HepG2 (cell line): Measurements from ENCODE around the gene UFSP2. TPM values are rescaled to one million over a fixed set of nuclear protein-coding genes. Genes with fewer than 3 reads are reported as not detected.

Experiments
- ATAD3A ChIP-seq: sonication (generic); formaldehyde crosslinking; IDR thresholded peaks from 2 replicates; pipeline ENCODE4 v1.4.0; 2020; ENCODE audit warnings: missing genetic modification reagents
- CEBPZ ChIP-seq: IDR thresholded peaks from 2 replicates; pipeline ENCODE4 v1.6.1; 2012; ENCODE audit warnings: low read length, improper control_type of control experiment
- FOXP4 ChIP-seq: sonication (generic); formaldehyde crosslinking; IDR thresholded peaks from 2 replicates; pipeline ENCODE4 v1.4.0; 2020; ENCODE audit warnings: missing genetic modification reagents
- GABPA ChIP-seq, 2 experiments: IDR thresholded peaks; 2 replicates each; pipeline ENCODE4 v1.6.1; 2011 to 2016; ENCODE audit warnings: low read depth in 2 of 2, low read length in 1 of 2, missing biosample characterization in 1 of 2, missing genetic modification characterization in 1 of 2
- GPN1 ChIP-seq: sonication (generic); formaldehyde crosslinking; IDR thresholded peaks from 2 replicates; pipeline ENCODE4 v1.5.1; 2020; ENCODE audit warnings: missing genetic modification reagents, borderline replicate concordance
- GTF3A ChIP-seq: sonication (generic); formaldehyde crosslinking; conservative IDR thresholded peaks from 2 replicates; pipeline ENCODE4 v1.4.0; 2020; ENCODE audit warnings: mild to moderate bottlenecking, missing genetic modification reagents
- JARID2 ChIP-seq: sonication (generic); formaldehyde crosslinking; IDR thresholded peaks from 2 replicates; pipeline ENCODE4 v1.8.1; 2023; ENCODE audit warnings: missing genetic modification reagents, inconsistent platforms; ENCODE audit not compliant: insufficient replicate concordance
- MAFK ChIP-seq, 2 experiments: IDR thresholded peaks in 1 of 2; conservative IDR thresholded peaks in 1 of 2; 2 replicates each; pipeline ENCODE4 v1.6.1; 2011; ENCODE audit warnings: improper control_type of control experiment in 2 of 2, low read length in 2 of 2
- MBD4 ChIP-seq: IDR thresholded peaks from 2 replicates; pipeline ENCODE4 v1.6.1; 2012; ENCODE audit warnings: low read length, inconsistent platforms, borderline replicate concordance
- MXD4 ChIP-seq: IDR thresholded peaks from 2 replicates; pipeline ENCODE4 v1.6.1; 2016; ENCODE audit warnings: mild to moderate bottlenecking, missing biosample characterization, missing genetic modification reagents
- NFIC ChIP-seq: IDR thresholded peaks from 2 replicates; pipeline ENCODE4 v1.6.1; 2012; ENCODE audit warnings: mild to moderate bottlenecking, low read length, inconsistent platforms
- SMAD9 ChIP-seq: sonication (generic); formaldehyde crosslinking; IDR thresholded peaks from 2 replicates; pipeline ENCODE4 v1.5.1; 2020; ENCODE audit warnings: mild to moderate bottlenecking, missing genetic modification reagents
- SMYD3 ChIP-seq: sonication (generic); formaldehyde crosslinking; IDR thresholded peaks from 2 replicates; pipeline ENCODE4 v1.8.1; 2023; ENCODE audit warnings: mild to moderate bottlenecking, missing genetic modification reagents
- ZBTB26 ChIP-seq: IDR thresholded peaks from 2 replicates; pipeline ENCODE4 v1.6.1; 2016; ENCODE audit warnings: missing compliant biosample characterization, missing genetic modification reagents, borderline replicate concordance
- ZC3H13 ChIP-seq: sonication (generic); formaldehyde crosslinking; IDR thresholded peaks from 2 replicates; pipeline ENCODE4 v1.8.1; 2023; ENCODE audit warnings: mild to moderate bottlenecking, missing genetic modification reagents, moderate library complexity
- ZNF101 ChIP-seq: sonication (generic); formaldehyde crosslinking; IDR thresholded peaks from 2 replicates; pipeline ENCODE4 v1.4.0; 2020; ENCODE audit warnings: mild to moderate bottlenecking, low read depth, missing genetic modification reagents, borderline replicate concordance
- ZNF468 ChIP-seq: sonication (generic); formaldehyde crosslinking; IDR thresholded peaks from 2 replicates; pipeline ENCODE4 v1.8.0; 2022; ENCODE audit warnings: mild to moderate bottlenecking, moderate library complexity, missing genetic modification reagents
- ZNF501 ChIP-seq: sonication (generic); formaldehyde crosslinking; IDR thresholded peaks from 2 replicates; pipeline ENCODE4 v1.5.1; 2020; ENCODE audit warnings: mild to moderate bottlenecking, moderate library complexity, missing genetic modification reagents
- ZNF550 ChIP-seq: sonication (generic); formaldehyde crosslinking; IDR thresholded peaks from 2 replicates; pipeline ENCODE4 v1.4.0; 2020; ENCODE audit warnings: mild to moderate bottlenecking, missing genetic modification reagents, borderline replicate concordance
- ZNF589 ChIP-seq: sonication (generic); formaldehyde crosslinking; conservative IDR thresholded peaks from 2 replicates; pipeline ENCODE4 v1.8.0; 2022; ENCODE audit warnings: mild to moderate bottlenecking, moderate library complexity, missing genetic modification reagents
- ZNF768 ChIP-seq: sonication (generic); formaldehyde crosslinking; IDR thresholded peaks from 2 replicates; pipeline ENCODE4 v1.4.0; 2020; ENCODE audit warnings: missing genetic modification reagents
- ZNF850 ChIP-seq: sonication (generic); formaldehyde crosslinking; conservative IDR thresholded peaks from 2 replicates; pipeline ENCODE4 v1.9.0; 2021; ENCODE audit warnings: mild to moderate bottlenecking, missing genetic modification reagents
- ZSCAN21 ChIP-seq: sonication (generic); formaldehyde crosslinking; IDR thresholded peaks from 2 replicates; pipeline ENCODE4 v1.8.0; 2022; ENCODE audit warnings: mild to moderate bottlenecking, missing genetic modification reagents, moderate library complexity, borderline replicate concordance
- polyA plus RNA-seq, 8 experiments: library from polyadenylated mRNA; depleted of rRNA in 3 of 8; stranded (reverse) in 7 of 8; unstranded in 1 of 8; fragments of >200 nt; fragmentation: Illumina TruSeq in 4 of 8; extraction: Trizol in 4 of 8; gene quantifications; 2 replicates each; pipeline versions ENCODE4 v1.2.1 to v1.2.3, GENCODE V29; 2011 to 2016; ENCODE audit warnings: low read depth in 4 of 8, missing spikeins in 1 of 8, mixed read lengths in 1 of 8; ENCODE audit not compliant: insufficient read depth in 1 of 8
- total RNA-seq, 5 experiments: library from RNA; depleted of rRNA; stranded (reverse); fragments of >200 nt; fragmentation: Illumina TruSeq; extraction: Trizol; gene quantifications; 2 replicates each; pipeline ENCODE4 v1.2.3, GENCODE V29; 2016; ENCODE audit warnings: low read depth in 1 of 5

UFSP2 gene
- total and polyA plus RNA-seq, 2 of the 13 experiments (the other 11 are each of a cell fraction or from before 2014, with no cell fraction given), result 24.1 to 32.3 TPM

GRCh38 chr4:185425647-185426352, at the start of gene UFSP2 (continued):
- TF ChIP-seq FOXP4 (no peak), MBD4 (no peak), SMAD9 (CRISPR knock-in tag) (peak; percentile 88; the same call in 1 of the 2 replicates), GTF3A (CRISPR knock-in tag) (0 out of 2 replicates have a peak, but pooled peaks have one; percentile 64), SMYD3 (CRISPR knock-in tag) (no peak), GPN1 (CRISPR knock-in tag) (no peak), CEBPZ (no peak), ZNF468 (CRISPR knock-in tag) (no peak), ZNF550 (CRISPR knock-in tag) (no peak), NFIC (no peak), MAFK (conservative IDR thresholded peaks at IDR 0.05 in 1 of 2, IDR thresholded peaks at IDR 0.05 in 1 of 2; ENCODE audit: low read length in 2 of 2) (no peak), ZNF850 (no peak), ZNF501 (CRISPR knock-in tag) (peak; percentile 72; the same call in 1 of the 2 replicates), ZNF768 (CRISPR knock-in tag) (no peak; the same call in 1 of the 2 replicates), ZNF101 (CRISPR knock-in tag) (no peak), MXD4 (CRISPR knock-in tag) (peak; percentile 92; the same call in 1 of the 2 replicates), ZNF589 (CRISPR knock-in tag) (0 out of 2 replicates have a peak, but pooled peaks have one; percentile 11), GABPA (IDR thresholded peaks at IDR 0.05; ENCODE audit: low read depth, low read length) (no peak), GABPA (CRISPR knock-in tag; IDR thresholded peaks at IDR 0.05; ENCODE audit: low read depth) (peak; percentile 50; the same call in 1 of the 2 replicates), ATAD3A (CRISPR knock-in tag) (no peak), ZC3H13 (CRISPR knock-in tag) (0 out of 2 replicates have a peak, but pooled peaks have one; percentile 51), JARID2 (CRISPR knock-in tag) (no peak), ZBTB26 (no peak), ZSCAN21 (CRISPR knock-in tag) (no peak; the same call in 1 of the 2 replicates)
